WTC11 (cell line): ENCODE results near the gene ADA.

Experiments used
- CTCF ChIP-seq: fragments of 200-600 bp; IDR thresholded peaks from 2 replicates; pipeline ENCODE4 v1.8.0; 2022; ENCODE audit warnings: antibody characterized with exemption
- ELF4 ChIP-seq: sonication (generic); formaldehyde crosslinking; IDR thresholded peaks from 2 replicates; pipeline ENCODE4 v1.8.1; 2022; ENCODE audit warnings: low read depth, mild to moderate bottlenecking, moderate library complexity, missing genetic modification reagents
- FOXJ3 ChIP-seq: sonication (generic); formaldehyde crosslinking; IDR thresholded peaks from 2 replicates; pipeline ENCODE4 v1.9.0; 2021; ENCODE audit warnings: missing genetic modification reagents, mild to moderate bottlenecking, borderline replicate concordance
- NFYB ChIP-seq: sonication (generic); formaldehyde crosslinking; conservative IDR thresholded peaks from 2 replicates; pipeline ENCODE4 v1.8.0; 2022; ENCODE audit warnings: low read depth, missing genetic modification reagents
- NR1H2 ChIP-seq: sonication (generic); formaldehyde crosslinking; IDR thresholded peaks from 2 replicates; pipeline ENCODE4 v1.9.0; 2021; ENCODE audit warnings: mild to moderate bottlenecking, moderate library complexity, missing genetic modification reagents
- PREB ChIP-seq: sonication (generic); formaldehyde crosslinking; IDR thresholded peaks from 2 replicates; pipeline ENCODE4 v1.8.1; 2022; ENCODE audit warnings: mild to moderate bottlenecking, missing genetic modification reagents, moderate library complexity, borderline replicate concordance
- RELA ChIP-seq: sonication (generic); formaldehyde crosslinking; IDR thresholded peaks from 2 replicates; pipeline ENCODE4 v1.8.1; 2022; ENCODE audit warnings: missing genetic modification reagents, mild to moderate bottlenecking, borderline replicate concordance
- SP1 ChIP-seq: sonication (generic); formaldehyde crosslinking; conservative IDR thresholded peaks from 2 replicates; pipeline ENCODE4 v1.8.1; 2022; ENCODE audit warnings: missing genetic modification reagents
- ZBTB43 ChIP-seq: sonication (generic); formaldehyde crosslinking; IDR thresholded peaks from 2 replicates; pipeline ENCODE4 v1.8.1; 2023; ENCODE audit warnings: mild to moderate bottlenecking, missing genetic modification reagents
- ZNF416 ChIP-seq: fragments of 250-450 bp; sonication (Bioruptor Pico); IDR thresholded peaks from 2 replicates; pipeline ENCODE4 v1.9.0; 2021; ENCODE audit warnings: mild to moderate bottlenecking, inconsistent platforms
- TF ChIP-seq, protein P1 (sequence below): sonication (generic); formaldehyde crosslinking; IDR thresholded peaks from 2 replicates; pipeline ENCODE4 v1.8.1; 2022; ENCODE audit warnings: low read depth, missing genetic modification reagents, borderline replicate concordance
- TF ChIP-seq, protein P2 (sequence below): sonication (generic); formaldehyde crosslinking; IDR thresholded peaks from 2 replicates; pipeline ENCODE4 v1.8.1; 2022; ENCODE audit warnings: low read depth, mild to moderate bottlenecking, moderate library complexity, missing genetic modification reagents, borderline replicate concordance

GRCh38 chr20:44609006-44609515 is 42.4 kb downstream of the ADA start:
- TF ChIP-seq CTCF = no peak
- TF ChIP-seq, protein P1, sequence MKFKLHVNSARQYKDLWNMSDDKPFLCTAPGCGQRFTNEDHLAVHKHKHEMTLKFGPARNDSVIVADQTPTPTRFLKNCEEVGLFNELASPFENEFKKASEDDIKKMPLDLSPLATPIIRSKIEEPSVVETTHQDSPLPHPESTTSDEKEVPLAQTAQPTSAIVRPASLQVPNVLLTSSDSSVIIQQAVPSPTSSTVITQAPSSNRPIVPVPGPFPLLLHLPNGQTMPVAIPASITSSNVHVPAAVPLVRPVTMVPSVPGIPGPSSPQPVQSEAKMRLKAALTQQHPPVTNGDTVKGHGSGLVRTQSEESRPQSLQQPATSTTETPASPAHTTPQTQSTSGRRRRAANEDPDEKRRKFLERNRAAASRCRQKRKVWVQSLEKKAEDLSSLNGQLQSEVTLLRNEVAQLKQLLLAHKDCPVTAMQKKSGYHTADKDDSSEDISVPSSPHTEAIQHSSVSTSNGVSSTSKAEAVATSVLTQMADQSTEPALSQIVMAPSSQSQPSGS = no peak
- no peak for TF ChIP-seq NFYB (CRISPR knock-in tag)
- TF ChIP-seq NR1H2 = no peak
- no peak for TF ChIP-seq PREB (CRISPR knock-in tag)
- TF ChIP-seq, protein P2, sequence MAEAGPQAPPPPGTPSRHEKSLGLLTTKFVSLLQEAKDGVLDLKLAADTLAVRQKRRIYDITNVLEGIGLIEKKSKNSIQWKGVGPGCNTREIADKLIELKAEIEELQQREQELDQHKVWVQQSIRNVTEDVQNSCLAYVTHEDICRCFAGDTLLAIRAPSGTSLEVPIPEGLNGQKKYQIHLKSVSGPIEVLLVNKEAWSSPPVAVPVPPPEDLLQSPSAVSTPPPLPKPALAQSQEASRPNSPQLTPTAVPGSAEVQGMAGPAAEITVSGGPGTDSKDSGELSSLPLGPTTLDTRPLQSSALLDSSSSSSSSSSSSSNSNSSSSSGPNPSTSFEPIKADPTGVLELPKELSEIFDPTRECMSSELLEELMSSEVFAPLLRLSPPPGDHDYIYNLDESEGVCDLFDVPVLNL (CRISPR knock-in tag) = no peak
- no peak for TF ChIP-seq FOXJ3 (CRISPR knock-in tag)
- TF ChIP-seq ELF4 (CRISPR knock-in tag) = no peak
- no peak for TF ChIP-seq ZNF416 (CRISPR knock-in tag)
- TF ChIP-seq SP1 (CRISPR knock-in tag) = no peak
- TF ChIP-seq ZBTB43 (CRISPR knock-in tag) = no peak
- TF ChIP-seq RELA (CRISPR knock-in tag) = no peak
